ENCODE measurements around the gene C9orf50. TPM values are rescaled to one million over a fixed set of nuclear protein-coding genes. Genes with fewer than 3 reads are reported as not detected.
A peak's percentile ranks its signal among the peaks of the same experiment; 100 is the strongest.
"Not testable (repeated sequence)": the region's sequence is repeated elsewhere in the genome, so short reads cannot be mapped to it uniquely, and the experiment has no call there.

Gene C9orf50
- total RNA-seq, 1 donor from 2014 or later = not detected

GRCh38 chr9:129666575-129666974, 45.7 kb upstream of the C9orf50 start:
- DNase-seq = no peak
- no peak for TF ChIP-seq CTCF (IDR thresholded peaks at IDR 0.05)
- H3K27ac ChIP-seq = no peak overlapping the region
- peaks cover 8% of the 10 kb centered on the region for H3K4me1 ChIP-seq
- no peak overlapping the region for H3K4me3 ChIP-seq
- no peaks in the 10 kb centered on the region for H3K9me3 ChIP-seq
- intact Hi-C loops (cut with DNase I) = no loop called here
- no peak for ATAC-seq
- peaks cover 32% of the 10 kb centered on the region for H3K27me3 ChIP-seq
- H3K36me3 ChIP-seq = no peaks in the 10 kb centered on the region

- no peaks in the 10 kb centered on the region for H3K36me3 ChIP-seq
- no peak for DNase-seq
- H3K9me3 ChIP-seq = no peaks in the 10 kb centered on the region
- peaks cover 32% of the 10 kb centered on the region for H3K27me3 ChIP-seq
- ATAC-seq = no peak
- H3K4me1 ChIP-seq = peaks cover 8% of the 10 kb centered on the region
- no peak for TF ChIP-seq CTCF (IDR thresholded peaks at IDR 0.05)
- H3K4me3 ChIP-seq = peak overlapping the region; percentile 38
- intact Hi-C loops (cut with DNase I) = no loop called here
- H3K27ac ChIP-seq = no peak overlapping the region
Measured at GRCh38 chr9:129665814-129666520, 45.1 kb upstream of the C9orf50 start.

- Histone ChIP-seq H3K4me1 (peaks cover 8% of the 10 kb centered on the region), H3K36me3 (no peaks in the 10 kb centered on the region), H3K4me3 (peak within 1 kb of the TSS; percentile 38), H3K27me3 (peaks cover 32% of the 10 kb centered on the region), H3K27ac (no peak within 1 kb of the TSS), H3K9me3 (no peaks in the 10 kb centered on the region)
- no peak for DNase-seq
- TF ChIP-seq CTCF (IDR thresholded peaks at IDR 0.05) = no peak
- ATAC-seq = peak; percentile 12
- intact Hi-C loops (cut with DNase I) = no loop called here
Measured at GRCh38 chr9:129665389-129665775, 44.5 kb upstream of the C9orf50 start, which contains the start of gene PRRX2. PRRX2 (plus strand) TSS chr9:129665647; CDS start chr9:129665868, 221 bp downstream.

GRCh38 chr9:129664746-129665388, 44.0 kb upstream of the C9orf50 start:
- H3K4me3 ChIP-seq = peak overlapping the region; percentile 38
- DNase-seq (no peak), ATAC-seq (no peak)
- peaks cover 32% of the 10 kb centered on the region for H3K27me3 ChIP-seq
- no peaks in the 10 kb centered on the region for H3K36me3 ChIP-seq
- H3K9me3 ChIP-seq = no peaks in the 10 kb centered on the region
- H3K27ac ChIP-seq = no peak overlapping the region
- no peak for TF ChIP-seq CTCF (IDR thresholded peaks at IDR 0.05)
- peaks cover 8% of the 10 kb centered on the region for H3K4me1 ChIP-seq
- intact Hi-C loops (cut with DNase I) = no loop called here

- H3K4me3 ChIP-seq; H3K27ac ChIP-seq; intact Hi-C loops (cut with DNase I); H3K36me3 ChIP-seq; H3K9me3 ChIP-seq; ATAC-seq; H3K4me1 ChIP-seq; DNase-seq: not testable (repeated sequence)
- H3K27me3 ChIP-seq = peaks cover 21% of the 10 kb centered on the region
Measured at GRCh38 chr9:129662239-129662638, 41.3 kb upstream of the C9orf50 start.

GRCh38 chr9:129661029-129661428, 40.1 kb upstream of the C9orf50 start:
- Histone ChIP-seq H3K4me3 (no peak overlapping the region), H3K36me3 (no peaks in the 10 kb centered on the region), H3K4me1 (peaks cover 5% of the 10 kb centered on the region), H3K27me3 (peaks cover 9% of the 10 kb centered on the region), H3K27ac (no peak overlapping the region), H3K9me3 (no peaks in the 10 kb centered on the region)
- no peak for TF ChIP-seq CTCF (IDR thresholded peaks at IDR 0.05)
- DNase-seq (no peak), ATAC-seq (no peak)
- intact Hi-C loops (cut with DNase I) = no loop called here
